ENCODE measurements around the gene IL21R.

DNA sequence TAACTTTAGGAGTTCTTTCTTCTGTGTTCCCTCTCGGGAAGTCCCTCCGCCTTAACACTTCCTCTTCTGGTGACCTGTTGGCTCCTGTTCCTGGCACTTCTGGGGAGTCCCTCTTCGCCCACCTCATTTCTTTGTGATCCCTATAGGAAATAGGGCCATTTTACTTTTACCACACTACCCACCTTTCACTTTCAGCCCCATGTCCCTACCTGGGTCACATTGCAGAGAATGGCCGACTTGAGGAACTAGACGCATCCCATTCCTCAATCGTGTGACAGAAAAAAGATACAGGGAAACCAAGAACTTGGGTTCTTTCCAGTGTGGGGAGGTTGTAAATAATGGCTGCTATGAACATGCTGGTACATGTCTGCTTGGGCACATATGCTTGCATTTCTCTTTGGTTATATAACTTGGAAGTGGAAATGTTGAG lies 6.6 kb downstream of the IL21R start:
- TF ChIP-seq, protein P1, sequence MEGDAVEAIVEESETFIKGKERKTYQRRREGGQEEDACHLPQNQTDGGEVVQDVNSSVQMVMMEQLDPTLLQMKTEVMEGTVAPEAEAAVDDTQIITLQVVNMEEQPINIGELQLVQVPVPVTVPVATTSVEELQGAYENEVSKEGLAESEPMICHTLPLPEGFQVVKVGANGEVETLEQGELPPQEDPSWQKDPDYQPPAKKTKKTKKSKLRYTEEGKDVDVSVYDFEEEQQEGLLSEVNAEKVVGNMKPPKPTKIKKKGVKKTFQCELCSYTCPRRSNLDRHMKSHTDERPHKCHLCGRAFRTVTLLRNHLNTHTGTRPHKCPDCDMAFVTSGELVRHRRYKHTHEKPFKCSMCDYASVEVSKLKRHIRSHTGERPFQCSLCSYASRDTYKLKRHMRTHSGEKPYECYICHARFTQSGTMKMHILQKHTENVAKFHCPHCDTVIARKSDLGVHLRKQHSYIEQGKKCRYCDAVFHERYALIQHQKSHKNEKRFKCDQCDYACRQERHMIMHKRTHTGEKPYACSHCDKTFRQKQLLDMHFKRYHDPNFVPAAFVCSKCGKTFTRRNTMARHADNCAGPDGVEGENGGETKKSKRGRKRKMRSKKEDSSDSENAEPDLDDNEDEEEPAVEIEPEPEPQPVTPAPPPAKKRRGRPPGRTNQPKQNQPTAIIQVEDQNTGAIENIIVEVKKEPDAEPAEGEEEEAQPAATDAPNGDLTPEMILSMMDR (IDR thresholded peaks at IDR 0.05), result no peak
- no peak for TF ChIP-seq POLR2A (IDR thresholded peaks at IDR 0.05)
